Spinal cord (tissue), 10 donors: ENCODE data around the gene PLAC1. TPM values are rescaled to one million over a fixed set of nuclear protein-coding genes. Genes with fewer than 3 reads are reported as not detected.

Experiments
- DNase-seq, 6 donors: peaks; one replicate each; pipeline versions ENCODE4 v3.0.0 to v3.0.0-alpha.2; 2013 to 2015; ENCODE audit warnings: low spot score in 6 of 6, low read depth in 4 of 6
- H3K27ac ChIP-seq: one replicate; pipeline ENCODE4 v1.5.1; 2013; ENCODE audit warnings: low read depth, low read length, control low read depth
- H3K27me3 ChIP-seq: one replicate; pipeline ENCODE4 v1.6.1; 2013; ENCODE audit warnings: low read length; ENCODE audit not compliant: control insufficient read depth, insufficient read depth
- H3K36me3 ChIP-seq: one replicate; pipeline ENCODE4 v1.6.1; 2013; ENCODE audit warnings: low read length; ENCODE audit not compliant: control insufficient read depth, insufficient read depth
- H3K4me1 ChIP-seq: one replicate; pipeline ENCODE4 v1.6.1; 2013; ENCODE audit warnings: low read length; ENCODE audit not compliant: control insufficient read depth, insufficient read depth
- H3K4me3 ChIP-seq: one replicate; pipeline ENCODE4 v1.5.1; 2013; ENCODE audit warnings: low read depth, low read length, control low read depth
- H3K9me3 ChIP-seq: one replicate; pipeline ENCODE4 v1.6.1; 2013; ENCODE audit warnings: low read length; ENCODE audit not compliant: control insufficient read depth, insufficient read depth
- WGBS: methylation state at CpG from one replicate; pipeline ENCODE4 v1.1.5; 2013; ENCODE audit warnings: missing lambda C conversion rate; ENCODE audit not compliant: insufficient coverage; 5-methylcytosine and 5-hydroxymethylcytosine counted together
- polyA plus RNA-seq, 2 donors: library from polyadenylated mRNA; unstranded; fragments of 120-200 nt; gene quantifications; one replicate each; pipeline ENCODE4 v1.2.1, GENCODE V29; 2013; ENCODE audit not compliant: insufficient read length in 2 of 2
- total RNA-seq, 2 donors: library from RNA; depleted of rRNA in 1 of 2; stranded (reverse); fragments of 120-200 nt in 1 of 2; fragments of >200 nt in 1 of 2; gene quantifications; one replicate each; pipeline versions ENCODE4 v1.2.3 to v1.2.4, GENCODE V29; 2013 to 2014
- donor health status: healthy.

PLAC1 gene
- total and polyA plus RNA-seq, 4 donors, result 0.59 to 1.4 (median 0.74) TPM; not detected in 1

GRCh38 chrX:134551376-134552048 is 106.8 kb downstream of the PLAC1 start:
- no peaks in the 10 kb centered on the region for H3K36me3 ChIP-seq
- no peak overlapping the region for H3K27ac ChIP-seq
- H3K9me3 ChIP-seq, result no peaks in the 10 kb centered on the region
- no peak for DNase-seq
- peaks cover 55% of the 10 kb centered on the region for H3K27me3 ChIP-seq
- H3K4me1 ChIP-seq, result peaks cover 9% of the 10 kb centered on the region
- 36% methylated on average over 9 of the region's 22 CpGs for WGBS
- H3K4me3 ChIP-seq, result peak overlapping the region; percentile 36

- Histone ChIP-seq H3K36me3 (peaks cover 5% of the 10 kb centered on the region), H3K27me3 (peaks cover 78% of the 10 kb centered on the region), H3K9me3 (no peaks in the 10 kb centered on the region), H3K4me1 (peaks cover 31% of the 10 kb centered on the region), H3K4me3 (peak overlapping the region; percentile 49), H3K27ac (peak overlapping the region; percentile 85)
- 24% methylated on average over 21 of the region's 33 CpGs for WGBS
- DNase-seq, result peak in 1 of 6 donors; percentile 31
Measured at GRCh38 chrX:134548257-134549201, 109.7 kb downstream of the PLAC1 start.

GRCh38 chrX:134547047-134547679 is 111.1 kb downstream of the PLAC1 start:
- WGBS, result 52% methylated on average over 6 of the region's 7 CpGs
- no peak for DNase-seq
- Histone ChIP-seq H3K27ac (no peak overlapping the region), H3K36me3 (peaks cover 5% of the 10 kb centered on the region), H3K27me3 (peaks cover 74% of the 10 kb centered on the region), H3K4me3 (peak overlapping the region; percentile 49), H3K4me1 (peaks cover 31% of the 10 kb centered on the region), H3K9me3 (no peaks in the 10 kb centered on the region)

GRCh38 chrX:134546187-134546586 is 112.1 kb downstream of the PLAC1 start:
- Histone ChIP-seq H3K9me3 (no peaks in the 10 kb centered on the region), H3K36me3 (peaks cover 5% of the 10 kb centered on the region), H3K4me3 (peak overlapping the region; percentile 49), H3K27ac (no peak overlapping the region), H3K27me3 (peaks cover 65% of the 10 kb centered on the region), H3K4me1 (peaks cover 31% of the 10 kb centered on the region)
- no peak for DNase-seq
- 48% methylated on average over 35 of the region's 35 CpGs for WGBS

- no peak for DNase-seq
- peaks cover 28% of the 10 kb centered on the region for H3K4me1 ChIP-seq
- no peaks in the 10 kb centered on the region for H3K9me3 ChIP-seq
- H3K27me3 ChIP-seq, result peaks cover 61% of the 10 kb centered on the region
- peaks cover 5% of the 10 kb centered on the region for H3K36me3 ChIP-seq
- WGBS, result 31% methylated on average over 9 of the region's 20 CpGs
- H3K27ac ChIP-seq, result peak overlapping the region; percentile 2
- peak overlapping the region; percentile 1 for H3K4me3 ChIP-seq
Measured at GRCh38 chrX:134545510-134545909, 112.8 kb downstream of the PLAC1 start.

GRCh38 chrX:134544513-134545151 is 113.6 kb downstream of the PLAC1 start:
- peaks cover 22% of the 10 kb centered on the region for H3K4me1 ChIP-seq
- peaks cover 5% of the 10 kb centered on the region for H3K36me3 ChIP-seq
- peak overlapping the region; percentile 31 for H3K4me3 ChIP-seq
- H3K27ac ChIP-seq, result no peak overlapping the region
- WGBS, result 17% methylated on average over 52 of the region's 52 CpGs
- DNase-seq, result no peak
- H3K27me3 ChIP-seq, result peaks cover 52% of the 10 kb centered on the region
- no peaks in the 10 kb centered on the region for H3K9me3 ChIP-seq

- peaks cover 50% of the 10 kb centered on the region for H3K27me3 ChIP-seq
Measured at GRCh38 chrX:134544135-134544512, 114.1 kb downstream of the PLAC1 start.

GRCh38 chrX:134543288-134543687 is 115.0 kb downstream of the PLAC1 start:
- no CpG with 5 or more reads among the region's 3 CpGs for WGBS
- Histone ChIP-seq H3K4me3 (no peak overlapping the region), H3K27me3 (peaks cover 42% of the 10 kb centered on the region), H3K4me1 (peaks cover 22% of the 10 kb centered on the region), H3K36me3 (peaks cover 5% of the 10 kb centered on the region), H3K9me3 (no peaks in the 10 kb centered on the region), H3K27ac (no peak overlapping the region)
- no peak for DNase-seq

More at GRCh38 chrX:134544135-134544512, 114.1 kb downstream of the PLAC1 start:
- peak in 1 of 6 donors; percentile 44 for DNase-seq
- H3K36me3 ChIP-seq, result peaks cover 5% of the 10 kb centered on the region
- H3K4me3 ChIP-seq, result peak overlapping the region; percentile 31
- WGBS, result 27% methylated on average over 1 of the region's 6 CpGs
- H3K27ac ChIP-seq, result no peak overlapping the region
- peaks cover 22% of the 10 kb centered on the region for H3K4me1 ChIP-seq
- H3K9me3 ChIP-seq, result no peaks in the 10 kb centered on the region

GRCh38 chrX:134542485-134542884 is 115.8 kb downstream of the PLAC1 start:
- no CpG with 5 or more reads among the region's 2 CpGs for WGBS
- peaks cover 35% of the 10 kb centered on the region for H3K27me3 ChIP-seq
- no peak overlapping the region for H3K27ac ChIP-seq
- peaks cover 22% of the 10 kb centered on the region for H3K4me1 ChIP-seq
- H3K9me3 ChIP-seq, result no peaks in the 10 kb centered on the region
- DNase-seq, result peak in 1 of 6 donors; percentile 49
- peaks cover 5% of the 10 kb centered on the region for H3K36me3 ChIP-seq
- H3K4me3 ChIP-seq, result no peak overlapping the region
